Activated naive CD4-positive, alpha-beta T cell treated with anti-CD3 and anti-CD28 coated beads, Interleukin-2, amount 50 U/mL, for 24 hours (primary cell): ENCODE data around the gene TEX52.

Experiments
- H3K27ac Mint-ChIP-seq: one replicate; pipeline ENCODE4 v1.8.0; 2021; ENCODE audit warnings: mild to moderate bottlenecking, mixed read lengths
- H3K27me3 Mint-ChIP-seq: one replicate; pipeline ENCODE4 v1.8.0; 2021; ENCODE audit warnings: mixed read lengths
- H3K36me3 Mint-ChIP-seq: one replicate; pipeline ENCODE4 v1.8.0; 2021; ENCODE audit warnings: mixed read lengths
- H3K4me1 Mint-ChIP-seq: one replicate; pipeline ENCODE4 v1.8.0; 2021; ENCODE audit warnings: mixed read lengths
- H3K4me3 Mint-ChIP-seq: one replicate; pipeline ENCODE4 v1.8.0; 2021; ENCODE audit warnings: mild to moderate bottlenecking, mixed read lengths
- H3K9me3 Mint-ChIP-seq: one replicate; pipeline ENCODE4 v1.8.0; 2021; ENCODE audit warnings: mixed read lengths

TEX52 gene

GRCh38 chr12:2853626-2854025, 3.2 kb downstream of the TEX52 start:
- Mint-ChIP-seq H3K9me3 (no peaks in the 10 kb centered on the region), H3K27me3 (no peaks in the 10 kb centered on the region), H3K4me1 (peaks cover 3% of the 10 kb centered on the region), H3K27ac (no peak overlapping the region), H3K4me3 (no peak overlapping the region), H3K36me3 (peaks cover 1% of the 10 kb centered on the region)

- H3K27ac Mint-ChIP-seq = no peak overlapping the region
- no peaks in the 10 kb centered on the region for H3K27me3 Mint-ChIP-seq
- H3K36me3 Mint-ChIP-seq = peaks cover 4% of the 10 kb centered on the region
- H3K4me1 Mint-ChIP-seq = peaks cover 3% of the 10 kb centered on the region
- H3K4me3 Mint-ChIP-seq = no peak overlapping the region
- no peaks in the 10 kb centered on the region for H3K9me3 Mint-ChIP-seq
These were observed 4.9 kb downstream of the TEX52 start for GRCh38 chr12:2851931-2852330.

- no peak overlapping the region for H3K4me3 Mint-ChIP-seq
- no peaks in the 10 kb centered on the region for H3K9me3 Mint-ChIP-seq
- H3K27me3 Mint-ChIP-seq = no peaks in the 10 kb centered on the region
- H3K4me1 Mint-ChIP-seq = no peaks in the 10 kb centered on the region
- no peak overlapping the region for H3K27ac Mint-ChIP-seq
- peaks cover 7% of the 10 kb centered on the region for H3K36me3 Mint-ChIP-seq
These were observed 11.6 kb downstream of the TEX52 start for GRCh38 chr12:2845280-2845679.

GRCh38 chr12:2844786-2845185, 12.1 kb downstream of the TEX52 start:
- Mint-ChIP-seq H3K4me3 (no peak overlapping the region), H3K36me3 (peaks cover 8% of the 10 kb centered on the region), H3K27ac (no peak overlapping the region), H3K4me1 (no peaks in the 10 kb centered on the region), H3K9me3 (no peaks in the 10 kb centered on the region), H3K27me3 (no peaks in the 10 kb centered on the region)

GRCh38 chr12:2842948-2843347, 13.9 kb downstream of the TEX52 start:
- Mint-ChIP-seq H3K9me3 (no peaks in the 10 kb centered on the region), H3K27ac (no peak overlapping the region), H3K4me3 (no peak overlapping the region), H3K27me3 (no peaks in the 10 kb centered on the region), H3K36me3 (peaks cover 14% of the 10 kb centered on the region), H3K4me1 (no peaks in the 10 kb centered on the region)

GRCh38 chr12:2841056-2841650, 15.7 kb downstream of the TEX52 start:
- H3K36me3 Mint-ChIP-seq = peaks cover 12% of the 10 kb centered on the region
- no peak overlapping the region for H3K4me3 Mint-ChIP-seq
- H3K9me3 Mint-ChIP-seq = no peaks in the 10 kb centered on the region
- H3K27ac Mint-ChIP-seq = no peak overlapping the region
- H3K27me3 Mint-ChIP-seq = no peaks in the 10 kb centered on the region
- peaks cover 5% of the 10 kb centered on the region for H3K4me1 Mint-ChIP-seq

- no peaks in the 10 kb centered on the region for H3K27me3 Mint-ChIP-seq
- H3K9me3 Mint-ChIP-seq = no peaks in the 10 kb centered on the region
- H3K27ac Mint-ChIP-seq = no peak overlapping the region
- peaks cover 13% of the 10 kb centered on the region for H3K4me1 Mint-ChIP-seq
- peaks cover 14% of the 10 kb centered on the region for H3K36me3 Mint-ChIP-seq
- H3K4me3 Mint-ChIP-seq = no peak overlapping the region
These were observed 20.3 kb downstream of the TEX52 start for GRCh38 chr12:2836574-2836973.

GRCh38 chr12:2835691-2836403, 21.0 kb downstream of the TEX52 start:
- Mint-ChIP-seq H3K4me1 (peaks cover 13% of the 10 kb centered on the region), H3K27ac (no peak overlapping the region), H3K36me3 (peaks cover 16% of the 10 kb centered on the region), H3K27me3 (no peaks in the 10 kb centered on the region), H3K9me3 (no peaks in the 10 kb centered on the region), H3K4me3 (no peak overlapping the region)

- Mint-ChIP-seq H3K27ac (peak within 1 kb of the TSS; percentile 41), H3K9me3 (no peaks in the 10 kb centered on the region), H3K4me1 (peaks cover 13% of the 10 kb centered on the region), H3K36me3 (peaks cover 18% of the 10 kb centered on the region), H3K4me3 (no peak within 1 kb of the TSS), H3K27me3 (no peaks in the 10 kb centered on the region)
These were observed 22.0 kb downstream of the TEX52 start, which contains the start of gene NRIP2 for GRCh38 chr12:2834581-2835491. TSS of gene NRIP2 (minus strand) at chr12:2835035. CDS start at chr12:2834983, 52 bp downstream.

GRCh38 chr12:2833810-2834209, 23.0 kb downstream of the TEX52 start:
- Mint-ChIP-seq H3K27ac (peak overlapping the region; percentile 59), H3K4me1 (peaks cover 13% of the 10 kb centered on the region), H3K9me3 (no peaks in the 10 kb centered on the region), H3K27me3 (no peaks in the 10 kb centered on the region), H3K36me3 (peaks cover 15% of the 10 kb centered on the region), H3K4me3 (no peak overlapping the region)

- H3K4me1 Mint-ChIP-seq = peaks cover 13% of the 10 kb centered on the region
- H3K9me3 Mint-ChIP-seq = no peaks in the 10 kb centered on the region
- H3K4me3 Mint-ChIP-seq = no peak overlapping the region
- H3K27me3 Mint-ChIP-seq = no peaks in the 10 kb centered on the region
- H3K27ac Mint-ChIP-seq = no peak overlapping the region
- H3K36me3 Mint-ChIP-seq = peaks cover 16% of the 10 kb centered on the region
These were observed 23.5 kb downstream of the TEX52 start for GRCh38 chr12:2833327-2833726.

- H3K4me3 Mint-ChIP-seq = no peak overlapping the region
- no peaks in the 10 kb centered on the region for H3K27me3 Mint-ChIP-seq
- no peaks in the 10 kb centered on the region for H3K9me3 Mint-ChIP-seq
- H3K36me3 Mint-ChIP-seq = peaks cover 19% of the 10 kb centered on the region
- H3K4me1 Mint-ChIP-seq = peaks cover 13% of the 10 kb centered on the region
- peak overlapping the region; percentile 23 for H3K27ac Mint-ChIP-seq
These were observed 24.2 kb downstream of the TEX52 start for GRCh38 chr12:2832550-2833127.

GRCh38 chr12:2829275-2829674, 27.6 kb downstream of the TEX52 start:
- no peak overlapping the region for H3K27ac Mint-ChIP-seq
- H3K4me3 Mint-ChIP-seq = no peak overlapping the region
- H3K36me3 Mint-ChIP-seq = peaks cover 19% of the 10 kb centered on the region
- no peaks in the 10 kb centered on the region for H3K4me1 Mint-ChIP-seq
- no peaks in the 10 kb centered on the region for H3K9me3 Mint-ChIP-seq
- no peaks in the 10 kb centered on the region for H3K27me3 Mint-ChIP-seq

GRCh38 chr12:2826721-2827515, 29.9 kb downstream of the TEX52 start:
- no peaks in the 10 kb centered on the region for H3K9me3 Mint-ChIP-seq
- peak overlapping the region; percentile 12 for H3K27ac Mint-ChIP-seq
- H3K4me1 Mint-ChIP-seq = no peaks in the 10 kb centered on the region
- H3K36me3 Mint-ChIP-seq = peaks cover 19% of the 10 kb centered on the region
- no peaks in the 10 kb centered on the region for H3K27me3 Mint-ChIP-seq
- H3K4me3 Mint-ChIP-seq = no peak overlapping the region

- no peaks in the 10 kb centered on the region for H3K9me3 Mint-ChIP-seq
- no peaks in the 10 kb centered on the region for H3K27me3 Mint-ChIP-seq
- peaks cover 18% of the 10 kb centered on the region for H3K36me3 Mint-ChIP-seq
- H3K4me3 Mint-ChIP-seq = no peak overlapping the region
- no peak overlapping the region for H3K27ac Mint-ChIP-seq
- H3K4me1 Mint-ChIP-seq = no peaks in the 10 kb centered on the region
These were observed 30.8 kb downstream of the TEX52 start for GRCh38 chr12:2826036-2826435.
